HG03097 (cell line): Measurements from ENCODE around the gene LDB2.

Experiments used
- ATAC-seq: cut with Tn5 transposase; IDR thresholded peaks from one replicate; pipeline ENCODE4 v1.9.1; 2021; ENCODE audit not compliant: unreplicated experiment, low FRiP score

LDB2 gene

GRCh38 chr4:16521156-16521915, 377.1 kb downstream of the LDB2 start:
- ATAC-seq = no peak

GRCh38 chr4:16516796-16517439, 381.5 kb downstream of the LDB2 start:
- ATAC-seq = no peak

- ATAC-seq = no peak
Measured at GRCh38 chr4:16513876-16514275, 384.6 kb downstream of the LDB2 start.

DNA sequence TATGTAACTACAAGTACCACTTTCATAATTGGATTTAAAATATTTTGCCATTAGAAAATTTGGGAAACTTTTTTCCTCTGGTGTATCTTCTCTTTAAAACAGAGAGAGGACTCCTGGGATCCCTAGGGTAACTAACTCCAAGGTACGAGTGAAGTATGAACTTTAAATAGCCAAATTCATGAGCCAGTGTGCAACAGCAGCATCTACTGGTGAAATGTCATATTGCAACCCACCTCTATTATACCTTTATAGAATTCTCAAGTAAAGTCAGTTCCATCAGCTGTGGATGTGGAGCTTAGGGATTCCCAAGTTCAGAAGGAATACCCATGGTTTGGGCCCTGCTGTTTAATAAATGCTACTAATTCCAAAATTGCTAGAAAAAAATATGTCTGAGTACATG, 389.5 kb downstream of the LDB2 start:
- no peak for ATAC-seq

- ATAC-seq = no peak
Measured at GRCh38 chr4:16505726-16506125, 392.7 kb downstream of the LDB2 start.

- ATAC-seq = no peak
Measured at GRCh38 chr4:16505267-16505666, 393.2 kb downstream of the LDB2 start.

DNA sequence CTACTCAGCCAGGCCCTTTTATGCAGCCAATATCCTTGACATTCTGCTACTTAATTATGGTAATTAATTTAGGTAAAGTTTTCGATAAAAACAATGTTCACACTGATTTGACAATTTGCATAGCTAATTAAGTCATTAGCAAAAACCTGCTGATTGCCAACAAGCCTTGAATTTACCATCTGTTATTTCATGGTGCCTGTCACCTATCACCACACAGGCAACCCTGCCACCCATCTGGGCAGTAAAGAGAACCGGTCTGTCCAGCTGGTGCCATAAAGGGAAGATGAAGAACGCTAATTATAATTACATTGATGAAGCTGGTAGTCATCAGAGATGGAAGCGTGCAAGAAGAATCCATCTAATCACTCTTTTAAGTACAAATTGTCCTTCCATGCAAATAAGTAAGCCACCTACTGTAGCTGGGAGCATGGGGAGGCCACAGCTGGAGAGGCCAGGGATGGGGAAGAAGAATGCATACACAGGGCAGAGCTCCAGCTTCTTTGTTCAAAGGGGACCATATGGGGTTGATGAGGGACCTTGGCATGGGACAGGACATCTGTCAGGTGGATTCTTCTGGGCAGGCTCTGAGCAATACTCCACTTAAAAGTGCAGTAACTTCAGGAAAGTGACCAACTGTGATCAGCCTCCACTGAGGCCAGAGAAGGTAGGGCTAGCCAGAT, 394.9 kb downstream of the LDB2 start:
- ATAC-seq = no peak

GRCh38 chr4:16498978-16499377, 399.5 kb downstream of the LDB2 start:
- ATAC-seq = no peak

DNA sequence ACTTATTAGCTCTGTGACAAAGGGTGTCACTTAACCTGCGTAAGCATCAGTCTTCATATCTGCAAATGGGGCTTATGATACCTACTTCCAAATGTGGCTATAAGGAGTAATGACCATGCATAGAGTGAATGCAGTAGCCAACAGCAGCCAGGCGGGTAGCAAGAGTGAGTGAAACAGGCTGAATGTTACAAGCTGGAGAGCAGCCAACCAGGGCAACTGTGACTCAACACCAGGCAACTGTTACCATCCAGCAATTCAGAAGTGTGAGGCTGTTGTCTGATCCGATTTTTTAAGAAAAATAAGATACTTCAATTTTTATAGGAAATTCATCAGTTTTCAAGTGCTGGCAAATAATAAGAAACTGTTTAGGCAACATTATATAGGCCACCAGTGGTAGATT, 401.9 kb downstream of the LDB2 start:
- ATAC-seq = no peak

- no peak for ATAC-seq
Measured at GRCh38 chr4:16492872-16493271, 405.6 kb downstream of the LDB2 start.

DNA sequence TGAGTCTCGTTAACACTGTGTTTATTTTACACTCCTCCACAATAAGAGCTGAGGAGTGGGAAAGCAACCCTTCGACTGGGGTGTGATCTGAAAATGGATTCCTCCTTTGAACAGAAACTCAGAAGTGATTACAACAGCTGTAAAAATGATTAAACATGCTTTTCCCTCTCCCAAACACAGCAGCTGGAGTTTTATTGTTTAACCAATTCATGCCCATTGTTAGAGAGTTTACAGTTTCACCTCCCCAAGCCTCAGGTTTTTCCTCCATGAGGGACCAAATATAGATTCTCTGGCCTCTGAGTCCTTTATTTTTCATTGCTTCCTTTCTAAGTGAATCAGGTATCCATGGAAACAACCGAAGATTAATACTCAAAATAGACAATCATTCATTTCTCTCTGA, 409.2 kb downstream of the LDB2 start:
- no peak for ATAC-seq

GRCh38 chr4:16488084-16488483, 410.4 kb downstream of the LDB2 start:
- no peak for ATAC-seq

DNA sequence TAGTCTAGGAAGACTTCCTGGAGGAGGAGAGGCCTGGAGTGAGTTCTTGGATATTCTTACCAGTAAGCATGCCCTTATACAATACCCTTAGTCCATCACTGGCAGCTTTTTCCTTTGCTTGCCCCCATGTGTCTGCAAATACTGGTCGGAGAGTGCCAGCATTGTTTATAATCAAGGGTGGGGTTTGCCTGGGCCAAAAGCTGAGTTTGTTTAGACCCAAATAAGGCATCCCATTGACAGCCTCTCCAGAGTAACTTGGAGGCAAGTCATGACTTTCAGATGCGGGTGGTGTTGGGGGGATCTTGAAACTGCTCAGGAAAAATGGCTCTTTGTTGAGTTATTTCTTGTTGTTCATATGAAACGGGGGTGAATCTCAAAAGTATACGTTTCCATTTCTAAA, 413.7 kb downstream of the LDB2 start:
- no peak for ATAC-seq

GRCh38 chr4:16483540-16483939, 414.9 kb downstream of the LDB2 start:
- no peak for ATAC-seq

GRCh38 chr4:16480011-16480410, 418.4 kb downstream of the LDB2 start:
- no peak for ATAC-seq

DNA sequence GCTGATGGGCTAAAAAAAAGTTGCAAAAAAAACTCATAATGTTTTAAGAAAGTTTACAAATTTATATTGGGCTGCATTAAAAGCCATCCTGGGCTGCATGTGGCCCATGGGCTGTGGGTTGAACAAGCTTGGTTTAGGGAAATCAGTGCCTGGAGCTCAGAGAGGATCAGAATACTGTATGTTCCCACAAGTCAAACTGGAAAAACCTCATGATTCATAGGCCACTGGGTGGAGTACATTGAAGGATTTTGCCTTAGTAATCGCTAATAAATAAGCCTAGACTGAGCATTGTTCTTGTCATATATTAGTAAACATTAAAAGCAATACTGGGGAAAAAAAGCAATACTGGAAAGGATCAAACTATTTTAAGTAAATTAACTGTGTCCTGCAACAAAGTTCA, 425.9 kb downstream of the LDB2 start:
- no peak for ATAC-seq

- ATAC-seq = no peak
Measured at GRCh38 chr4:16467061-16467460, 431.4 kb downstream of the LDB2 start.

DNA sequence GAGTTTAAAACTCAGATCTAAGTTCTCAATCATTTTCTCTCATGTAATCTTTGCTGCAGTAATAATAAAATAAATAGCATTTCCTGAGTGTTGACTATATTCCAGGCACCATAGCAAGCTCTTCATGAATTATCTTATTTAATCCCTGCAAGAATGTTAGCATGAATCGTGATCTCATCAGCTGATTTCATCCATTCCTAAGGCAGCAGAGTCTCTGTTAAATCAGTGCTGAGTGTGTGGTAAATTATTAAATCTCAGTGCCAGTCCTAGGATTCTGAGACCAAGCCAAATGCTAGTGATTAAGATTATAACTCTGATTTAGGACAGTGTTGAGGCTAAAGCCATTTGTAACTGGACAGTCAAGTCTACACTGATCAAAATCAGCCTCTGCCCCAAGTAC, 431.9 kb downstream of the LDB2 start:
- ATAC-seq = no peak

GRCh38 chr4:16464651-16465050, 433.8 kb downstream of the LDB2 start:
- ATAC-seq = no peak

- ATAC-seq = no peak
Measured at GRCh38 chr4:16462656-16463055, 435.8 kb downstream of the LDB2 start.

DNA sequence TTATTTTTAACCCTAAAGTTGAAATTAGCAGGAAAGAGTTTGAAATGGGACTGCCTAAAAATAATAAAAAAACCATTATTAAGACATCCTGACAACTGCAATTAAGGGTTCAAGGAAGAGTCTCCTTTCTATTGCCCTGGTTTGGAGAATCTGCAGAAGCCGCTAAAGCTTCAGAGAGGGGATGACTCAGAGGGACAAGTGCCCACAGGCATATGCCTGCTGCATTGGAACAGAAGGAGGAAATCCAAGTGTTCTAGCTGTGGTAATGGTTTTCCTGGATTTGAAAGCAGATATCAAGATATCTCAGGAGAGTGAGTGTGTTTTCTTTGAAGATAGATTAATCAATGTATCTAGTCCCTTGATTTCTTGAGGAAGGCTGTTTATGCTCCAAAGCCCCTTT, 437.1 kb downstream of the LDB2 start:
- ATAC-seq = no peak

GRCh38 chr4:16457944-16458343, 440.5 kb downstream of the LDB2 start:
- ATAC-seq = no peak
